OCI-LY7 (cell line): ENCODE results near the gene SDC4.

Experiments
- EZH2phosphoT487 ChIP-seq: fragments of 200-600 bp; sonication (generic); IDR thresholded peaks from 2 replicates; pipeline ENCODE4 v1.6.1; 2018; ENCODE audit warnings: low read depth, borderline replicate concordance, mild to moderate bottlenecking, mixed run types, antibody characterized with exemption, low read length, moderate library complexity, mixed read lengths
- TF ChIP-seq, protein P1 (sequence below): fragments of 200-600 bp; sonication (generic); conservative IDR thresholded peaks from 2 replicates; pipeline ENCODE4 v1.5.1; 2014; ENCODE audit warnings: mild to moderate bottlenecking, antibody characterized with exemption, low read length, moderate library complexity, mixed read lengths

DNA sequence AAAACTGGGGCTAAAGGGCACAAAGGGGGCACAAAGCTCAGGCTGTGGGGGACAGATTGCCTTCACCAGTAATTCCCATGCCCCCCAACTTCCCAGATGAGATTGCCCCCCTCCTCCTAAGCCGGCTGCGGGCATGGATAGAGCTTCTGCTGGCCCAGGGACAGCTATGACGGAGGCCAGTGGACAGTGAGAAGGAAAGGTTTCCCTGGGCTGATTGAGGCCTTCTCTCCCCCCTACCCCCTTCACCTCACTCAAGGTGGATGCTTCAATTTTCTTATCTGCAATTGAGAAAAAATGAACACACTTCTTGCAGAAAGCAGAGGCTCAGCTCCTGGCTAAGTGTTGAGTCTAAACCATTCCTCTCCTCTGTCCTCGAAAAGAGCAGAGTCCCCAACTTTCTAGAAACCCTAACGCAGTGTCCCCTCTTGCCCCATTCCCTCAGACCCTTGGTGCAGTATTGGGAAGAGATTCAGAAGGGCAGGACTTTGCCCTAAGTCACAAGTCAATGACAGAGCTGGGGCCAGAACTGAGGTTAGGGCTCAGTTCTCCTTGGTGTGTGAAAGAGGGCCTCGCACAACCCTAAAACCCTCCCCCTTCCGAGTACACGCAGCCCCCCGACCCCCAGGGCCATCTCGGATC is 808 bp downstream of the SDC4 start:
- TF ChIP-seq, protein P1, sequence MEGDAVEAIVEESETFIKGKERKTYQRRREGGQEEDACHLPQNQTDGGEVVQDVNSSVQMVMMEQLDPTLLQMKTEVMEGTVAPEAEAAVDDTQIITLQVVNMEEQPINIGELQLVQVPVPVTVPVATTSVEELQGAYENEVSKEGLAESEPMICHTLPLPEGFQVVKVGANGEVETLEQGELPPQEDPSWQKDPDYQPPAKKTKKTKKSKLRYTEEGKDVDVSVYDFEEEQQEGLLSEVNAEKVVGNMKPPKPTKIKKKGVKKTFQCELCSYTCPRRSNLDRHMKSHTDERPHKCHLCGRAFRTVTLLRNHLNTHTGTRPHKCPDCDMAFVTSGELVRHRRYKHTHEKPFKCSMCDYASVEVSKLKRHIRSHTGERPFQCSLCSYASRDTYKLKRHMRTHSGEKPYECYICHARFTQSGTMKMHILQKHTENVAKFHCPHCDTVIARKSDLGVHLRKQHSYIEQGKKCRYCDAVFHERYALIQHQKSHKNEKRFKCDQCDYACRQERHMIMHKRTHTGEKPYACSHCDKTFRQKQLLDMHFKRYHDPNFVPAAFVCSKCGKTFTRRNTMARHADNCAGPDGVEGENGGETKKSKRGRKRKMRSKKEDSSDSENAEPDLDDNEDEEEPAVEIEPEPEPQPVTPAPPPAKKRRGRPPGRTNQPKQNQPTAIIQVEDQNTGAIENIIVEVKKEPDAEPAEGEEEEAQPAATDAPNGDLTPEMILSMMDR, result no peak
- TF ChIP-seq EZH2phosphoT487, result no peak
